Neural progenitor cell (in vitro differentiated cells): Measurements from ENCODE around the gene SLC22A1. TPM values are rescaled to one million over a fixed set of nuclear protein-coding genes. Genes with fewer than 3 reads are reported as not detected.
"Not testable (repeated sequence)": the region's sequence is repeated elsewhere in the genome, so short reads cannot be mapped to it uniquely, and the experiment has no call there.

Experiments
- DNase-seq: peaks from one replicate; pipeline ENCODE4 v3.0.0-alpha.2; 2016; ENCODE audit warnings: low spot score
- H2AFZ ChIP-seq: fragments of 200-600 bp; sonication (generic); replicated peaks from 2 replicates; pipeline ENCODE4 v1.6.1; 2016; ENCODE audit warnings: antibody characterized with exemption
- H3F3A ChIP-seq: fragments of 200-600 bp; sonication (generic); 2 replicates; pipeline ENCODE4 v1.6.1; 2016; ENCODE audit warnings: antibody characterized with exemption, low read depth
- H3K27ac ChIP-seq: fragments of 200-600 bp; sonication (generic); 2 replicates; pipeline ENCODE4 v1.5.1; 2016; ENCODE audit warnings: mild to moderate bottlenecking
- H3K27me3 ChIP-seq: fragments of 200-600 bp; sonication (generic); 2 replicates; pipeline ENCODE4 v1.6.1; 2016; ENCODE audit warnings: mild to moderate bottlenecking, moderate library complexity
- H3K36me3 ChIP-seq: fragments of 200-600 bp; sonication (generic); 2 replicates; pipeline ENCODE4 v1.5.1; 2016
- H3K4me1 ChIP-seq: fragments of 200-600 bp; sonication (generic); 2 replicates; pipeline ENCODE4 v1.6.1; 2016; ENCODE audit warnings: mixed run types
- H3K4me2 ChIP-seq: fragments of 200-600 bp; sonication (generic); 2 replicates; pipeline ENCODE4 v1.6.1; 2016
- H3K4me3 ChIP-seq: fragments of 200-600 bp; sonication (generic); 2 replicates; pipeline ENCODE4 v1.5.1; 2016
- H3K79me2 ChIP-seq: fragments of 200-600 bp; sonication (generic); 2 replicates; pipeline ENCODE4 v1.6.1; 2016; ENCODE audit warnings: low read depth
- H3K9ac ChIP-seq: fragments of 200-600 bp; sonication (generic); 2 replicates; pipeline ENCODE4 v1.6.1; 2016
- H3K9me3 ChIP-seq: fragments of 200-600 bp; sonication (generic); 2 replicates; pipeline ENCODE4 v1.5.1; 2016; ENCODE audit warnings: low read depth
- H4K20me1 ChIP-seq: fragments of 200-600 bp; sonication (generic); 2 replicates; pipeline ENCODE4 v1.6.1; 2016; ENCODE audit warnings: low read depth
- H3K27ac Mint-ChIP-seq: 3 replicates; pipeline ENCODE4 v1.8.0; 2021; ENCODE audit warnings: mixed read lengths
- H3K27me3 Mint-ChIP-seq: 2 replicates; pipeline ENCODE4 v1.8.0; 2022; ENCODE audit warnings: low read depth, mild to moderate bottlenecking, inconsistent platforms, moderate library complexity, mixed read lengths; ENCODE audit not compliant: insufficient read depth
- H3K36me3 Mint-ChIP-seq: 3 replicates; pipeline ENCODE4 v1.8.0; 2021; ENCODE audit warnings: mixed read lengths
- H3K4me1 Mint-ChIP-seq: 3 replicates; pipeline ENCODE4 v1.8.0; 2021; ENCODE audit warnings: mixed read lengths
- H3K4me3 Mint-ChIP-seq: 3 replicates; pipeline ENCODE4 v1.8.0; 2021; ENCODE audit warnings: mild to moderate bottlenecking, moderate library complexity, mixed read lengths
- H3K9me3 Mint-ChIP-seq: 3 replicates; pipeline ENCODE4 v1.8.0; 2020; ENCODE audit warnings: mixed read lengths
- CTCF ChIP-seq: fragments of 200-600 bp; sonication (generic); IDR thresholded peaks from 2 replicates; pipeline ENCODE4 v1.5.1; 2017; ENCODE audit warnings: antibody characterized with exemption, mild to moderate bottlenecking
- EZH2 ChIP-seq: fragments of 200-600 bp; sonication (generic); IDR thresholded peaks from 2 replicates; pipeline ENCODE4 v1.6.1; 2017; ENCODE audit warnings: antibody characterized with exemption, mild to moderate bottlenecking, moderate library complexity
- EZH2phosphoT487 ChIP-seq: fragments of 200-600 bp; sonication (generic); IDR thresholded peaks from 2 replicates; pipeline ENCODE4 v1.6.1; 2017; ENCODE audit warnings: antibody characterized with exemption
- total RNA-seq: library from RNA; depleted of rRNA; stranded (reverse); fragments of >200 nt; gene quantifications from 2 replicates; pipeline ENCODE4 v1.2.3, GENCODE V29; 2015; ENCODE audit warnings: low replicate concordance

The SLC22A1 gene
- total RNA-seq, 1 donor from 2014 or later, result not detected

DNA sequence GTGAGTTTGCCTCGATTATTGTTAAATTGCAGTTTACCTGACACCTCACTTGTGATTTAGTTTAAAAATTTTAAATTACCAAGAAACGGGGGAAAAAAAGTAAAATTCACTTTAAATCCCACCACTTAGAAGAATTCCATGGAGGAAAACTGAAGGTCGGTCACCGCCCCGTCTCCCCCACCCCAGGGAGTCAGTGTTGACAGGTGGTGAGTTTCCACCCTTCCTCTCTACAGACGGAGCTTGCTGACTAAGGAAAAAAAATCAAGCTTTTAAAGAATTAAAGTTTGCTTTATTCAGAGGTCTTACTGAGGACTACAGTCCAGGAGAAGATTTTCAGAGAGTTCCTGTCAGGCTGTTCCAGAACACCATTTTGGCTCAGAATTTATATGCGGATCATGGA, 42.3 kb downstream of the SLC22A1 start:
- Histone ChIP-seq H3K9ac (no peak overlapping the region), H3K9me3 (no peaks in the 10 kb centered on the region), H3K4me2 (no peak overlapping the region), H3K4me1 (peaks cover 6% of the 10 kb centered on the region), H3K79me2 (no peaks in the 10 kb centered on the region), H4K20me1 (no peaks in the 10 kb centered on the region), H3F3A (no peaks in the 10 kb centered on the region), H3K36me3 (no peaks in the 10 kb centered on the region), H3K27ac (no peak overlapping the region), H3K27me3 (no peaks in the 10 kb centered on the region), H2AFZ (no peak overlapping the region), H3K4me3 (no peak overlapping the region)
- Mint-ChIP-seq H3K27ac (no peak overlapping the region), H3K4me3 (no peak overlapping the region), H3K36me3 (no peaks in the 10 kb centered on the region), H3K27me3 (no peaks in the 10 kb centered on the region), H3K4me1 (peaks cover 24% of the 10 kb centered on the region), H3K9me3 (peaks cover 9% of the 10 kb centered on the region)
- TF ChIP-seq EZH2 (no peak), CTCF (no peak), EZH2phosphoT487 (no peak)
- DNase-seq, result no peak

DNA sequence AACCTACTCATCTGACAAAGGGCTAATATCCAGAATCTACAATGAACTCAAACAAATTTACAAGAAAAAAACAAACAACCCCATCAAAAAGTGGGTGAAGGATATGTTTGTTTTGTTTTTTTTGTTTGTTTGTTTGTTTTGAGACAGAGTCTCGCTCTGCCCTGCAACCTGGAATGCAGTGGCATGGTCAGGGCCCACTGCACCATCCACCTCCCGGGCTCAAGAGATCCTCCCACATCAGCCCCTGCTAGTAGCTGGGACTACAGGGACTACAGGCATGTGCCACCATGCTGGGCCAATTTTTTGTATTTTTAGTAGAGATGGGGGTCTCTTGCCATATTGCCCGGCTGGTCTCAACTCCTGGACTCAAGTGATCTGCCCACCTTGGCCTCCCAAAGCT, 44.3 kb downstream of the SLC22A1 start:
- not testable (repeated sequence) for H3K4me3 Mint-ChIP-seq, H3K9ac ChIP-seq, H3K79me2 ChIP-seq, H3K27me3 Mint-ChIP-seq, H3K27ac Mint-ChIP-seq, DNase-seq, H3K36me3 Mint-ChIP-seq, H3K4me3 ChIP-seq, H3K9me3 ChIP-seq, H3K4me2 ChIP-seq, H2AFZ ChIP-seq, H3K36me3 ChIP-seq, H3F3A ChIP-seq, H3K4me1 ChIP-seq, H3K27ac ChIP-seq, H3K27me3 ChIP-seq, H4K20me1 ChIP-seq, H3K9me3 Mint-ChIP-seq
- peaks cover 15% of the 10 kb centered on the region for H3K4me1 Mint-ChIP-seq

DNA sequence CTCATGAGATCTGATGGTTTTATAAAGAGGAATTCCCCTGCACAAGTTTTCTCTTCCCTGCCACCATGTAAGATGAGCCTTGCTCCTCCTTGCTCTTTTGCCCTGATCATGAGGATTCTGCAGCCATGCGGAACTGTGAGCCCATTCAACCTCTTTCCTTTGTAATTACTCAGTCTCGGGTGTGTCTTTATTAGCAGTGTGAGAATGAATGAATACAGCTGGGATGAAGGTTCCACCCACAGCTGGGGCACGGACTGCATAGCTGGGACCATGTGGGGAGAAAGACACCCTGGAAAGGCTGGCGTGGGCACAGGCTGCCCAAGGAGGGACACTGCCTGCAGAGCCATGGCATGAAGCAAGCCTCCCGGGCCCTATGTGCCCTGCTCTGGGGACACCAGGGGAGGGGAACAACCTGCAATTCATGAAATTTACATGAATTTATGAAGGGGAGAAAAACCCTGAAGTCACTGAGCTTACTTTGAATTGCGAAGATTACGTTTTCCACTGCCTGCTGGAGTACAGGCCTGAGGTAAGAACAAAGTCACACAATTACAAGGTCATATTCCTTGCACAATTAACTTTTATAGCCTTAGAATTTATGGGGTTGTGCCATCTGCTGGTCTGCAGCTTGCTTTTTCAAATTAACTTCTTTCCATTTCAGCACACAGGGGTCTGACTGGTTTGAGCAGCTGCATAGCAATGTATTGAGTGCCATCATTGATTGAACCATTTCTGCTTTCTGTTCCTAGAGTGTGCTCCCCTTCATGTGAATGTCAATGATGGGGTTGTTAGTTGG, 46.2 kb downstream of the SLC22A1 start:
- H3K27me3 Mint-ChIP-seq, result peaks cover 2% of the 10 kb centered on the region
- no peaks in the 10 kb centered on the region for H3K79me2 ChIP-seq
- H3K4me3 Mint-ChIP-seq, result no peak overlapping the region
- H3K36me3 ChIP-seq, result no peaks in the 10 kb centered on the region
- H4K20me1 ChIP-seq, result no peaks in the 10 kb centered on the region
- no peaks in the 10 kb centered on the region for H3K27me3 ChIP-seq
- peaks cover 6% of the 10 kb centered on the region for H3K4me1 ChIP-seq
- H3K27ac Mint-ChIP-seq, result no peak overlapping the region
- no peak overlapping the region for H3K4me3 ChIP-seq
- H3F3A ChIP-seq, result no peaks in the 10 kb centered on the region
- peaks cover 10% of the 10 kb centered on the region for H3K4me1 Mint-ChIP-seq
- TF ChIP-seq CTCF, result no peak
- no peak for TF ChIP-seq EZH2
- no peak for TF ChIP-seq EZH2phosphoT487
- no peak overlapping the region for H3K4me2 ChIP-seq
- H3K9me3 Mint-ChIP-seq, result peaks cover 9% of the 10 kb centered on the region
- H3K27ac ChIP-seq, result no peak overlapping the region
- H3K36me3 Mint-ChIP-seq, result peaks cover 1% of the 10 kb centered on the region
- H3K9me3 ChIP-seq, result no peaks in the 10 kb centered on the region
- H3K9ac ChIP-seq, result no peak overlapping the region
- H2AFZ ChIP-seq, result no peak overlapping the region
- peak; percentile 20 for DNase-seq

GRCh38 chr6:160170018-160170680, 48.5 kb downstream of the SLC22A1 start:
- Histone ChIP-seq H3K79me2 (no peaks in the 10 kb centered on the region), H2AFZ (no peak overlapping the region), H3K4me3 (no peak overlapping the region), H3K27ac (no peak overlapping the region), H3K9ac (no peak overlapping the region), H3F3A (no peaks in the 10 kb centered on the region), H3K4me2 (no peak overlapping the region), H3K36me3 (no peaks in the 10 kb centered on the region), H3K9me3 (no peaks in the 10 kb centered on the region), H3K4me1 (peaks cover 12% of the 10 kb centered on the region), H3K27me3 (no peaks in the 10 kb centered on the region), H4K20me1 (no peaks in the 10 kb centered on the region)
- no peak for DNase-seq
- TF ChIP-seq CTCF (no peak), EZH2phosphoT487 (no peak), EZH2 (no peak)
- Mint-ChIP-seq H3K4me3 (no peak overlapping the region), H3K36me3 (peaks cover 1% of the 10 kb centered on the region), H3K27me3 (peaks cover 2% of the 10 kb centered on the region), H3K27ac (peak overlapping the region; percentile 29), H3K9me3 (peaks cover 6% of the 10 kb centered on the region), H3K4me1 (peaks cover 14% of the 10 kb centered on the region)
